ENCODE measurements around the gene PDE1A. TPM values are rescaled to one million over a fixed set of nuclear protein-coding genes. Genes with fewer than 3 reads are reported as not detected.

The PDE1A gene
- total RNA-seq, 2 experiments from 2014 or later: not detected

DNA sequence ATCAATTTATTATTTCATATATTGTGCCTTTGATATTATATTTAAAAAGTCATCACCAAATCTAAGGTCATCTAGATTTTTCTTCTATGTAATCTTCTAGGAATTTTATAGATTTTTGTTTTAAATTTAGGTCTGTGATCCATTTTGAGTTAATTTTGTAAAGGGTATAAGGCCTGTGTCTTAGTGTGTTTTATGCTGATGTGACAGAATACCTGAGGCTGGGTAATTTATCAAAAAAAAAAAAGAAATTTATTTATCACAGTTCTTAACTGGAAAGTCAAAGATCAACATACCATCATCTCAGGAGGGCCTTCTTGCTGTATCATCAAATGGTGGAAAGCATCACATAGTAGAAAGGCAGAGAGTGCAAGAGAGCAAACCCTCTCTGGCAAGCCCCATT is 216.2 kb downstream of the PDE1A start:
- TF ChIP-seq, protein P1, sequence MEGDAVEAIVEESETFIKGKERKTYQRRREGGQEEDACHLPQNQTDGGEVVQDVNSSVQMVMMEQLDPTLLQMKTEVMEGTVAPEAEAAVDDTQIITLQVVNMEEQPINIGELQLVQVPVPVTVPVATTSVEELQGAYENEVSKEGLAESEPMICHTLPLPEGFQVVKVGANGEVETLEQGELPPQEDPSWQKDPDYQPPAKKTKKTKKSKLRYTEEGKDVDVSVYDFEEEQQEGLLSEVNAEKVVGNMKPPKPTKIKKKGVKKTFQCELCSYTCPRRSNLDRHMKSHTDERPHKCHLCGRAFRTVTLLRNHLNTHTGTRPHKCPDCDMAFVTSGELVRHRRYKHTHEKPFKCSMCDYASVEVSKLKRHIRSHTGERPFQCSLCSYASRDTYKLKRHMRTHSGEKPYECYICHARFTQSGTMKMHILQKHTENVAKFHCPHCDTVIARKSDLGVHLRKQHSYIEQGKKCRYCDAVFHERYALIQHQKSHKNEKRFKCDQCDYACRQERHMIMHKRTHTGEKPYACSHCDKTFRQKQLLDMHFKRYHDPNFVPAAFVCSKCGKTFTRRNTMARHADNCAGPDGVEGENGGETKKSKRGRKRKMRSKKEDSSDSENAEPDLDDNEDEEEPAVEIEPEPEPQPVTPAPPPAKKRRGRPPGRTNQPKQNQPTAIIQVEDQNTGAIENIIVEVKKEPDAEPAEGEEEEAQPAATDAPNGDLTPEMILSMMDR (IDR thresholded peaks at IDR 0.05): no peak
- ChIA-PET POLR2A (no interaction called here), CTCF (no interaction called here)
- ATAC-seq (ENCODE audit: poor library complexity) (no peak), DNase-seq (no peak)
- Histone ChIP-seq H3K36me3 (ENCODE audit: insufficient read depth, low read length) (no peaks in the 10 kb centered on the region), H3K4me3 (ENCODE audit: low read length) (no peak overlapping the region), H3K9me3 (ENCODE audit: control insufficient read depth in 1 of 2, insufficient read depth in 1 of 2, low read length in 2 of 2) (no peaks in the 10 kb centered on the region), H3K27me3 (ENCODE audit: control insufficient read depth in 1 of 2, insufficient read depth in 2 of 2, low read length in 2 of 2) (no peaks in the 10 kb centered on the region), H3K27ac (ENCODE audit: low read depth in 1 of 2, low read length in 2 of 2) (no peak overlapping the region), H3K4me1 (ENCODE audit: insufficient read depth, low read length) (no peaks in the 10 kb centered on the region)
- Mint-ChIP-seq H3K9me3 (no peaks in the 10 kb centered on the region), H3K36me3 (ENCODE audit: low read depth) (no peaks in the 10 kb centered on the region), H3K4me3 (no peak overlapping the region), H3K27ac (no peak overlapping the region), H3K27me3 (peaks cover 4% of the 10 kb centered on the region), H3K4me1 (ENCODE audit: low read depth) (no peaks in the 10 kb centered on the region)
- intact Hi-C loops (cut with DNase I, micrococcal nuclease): no loop called here

DNA sequence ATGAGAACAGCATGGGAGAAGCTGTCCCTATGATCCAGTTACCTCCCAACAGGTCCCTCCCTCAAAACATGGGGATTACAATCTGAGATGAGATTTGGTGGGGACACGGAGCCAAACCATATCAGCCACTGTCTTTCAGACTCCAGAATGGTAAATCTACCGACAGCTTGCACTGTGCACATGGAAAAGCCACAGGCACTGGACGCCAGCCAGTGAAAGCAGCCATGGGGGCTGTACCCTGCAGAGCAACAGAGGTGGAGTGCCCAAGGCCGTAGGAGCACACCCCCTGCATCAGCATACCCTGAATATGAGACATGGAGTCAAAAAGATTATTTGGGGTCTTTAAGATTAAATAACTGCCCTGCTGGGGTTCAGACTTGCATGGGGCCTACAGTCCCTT is 218.4 kb downstream of the PDE1A start:
- H3K36me3 ChIP-seq (ENCODE audit: insufficient read depth, low read length): no peaks in the 10 kb centered on the region
- no peak overlapping the region for H3K27ac ChIP-seq (ENCODE audit: low read depth in 1 of 2, low read length in 2 of 2)
- ChIA-PET CTCF (no interaction called here), POLR2A (no interaction called here)
- intact Hi-C loops (cut with DNase I, micrococcal nuclease): no loop called here
- TF ChIP-seq, protein P1 (IDR thresholded peaks at IDR 0.05): no peak
- H3K27me3 ChIP-seq (ENCODE audit: control insufficient read depth in 1 of 2, insufficient read depth in 2 of 2, low read length in 2 of 2): no peaks in the 10 kb centered on the region
- Mint-ChIP-seq H3K4me3 (no peak overlapping the region), H3K4me1 (ENCODE audit: low read depth) (no peaks in the 10 kb centered on the region), H3K36me3 (ENCODE audit: low read depth) (no peaks in the 10 kb centered on the region), H3K27ac (no peak overlapping the region), H3K9me3 (no peaks in the 10 kb centered on the region), H3K27me3 (peaks cover 4% of the 10 kb centered on the region)
- H3K4me1 ChIP-seq (ENCODE audit: insufficient read depth, low read length): no peaks in the 10 kb centered on the region
- DNase-seq: no peak
- ATAC-seq (ENCODE audit: poor library complexity): no peak
- H3K9me3 ChIP-seq (ENCODE audit: control insufficient read depth in 1 of 2, insufficient read depth in 1 of 2, low read length in 2 of 2): no peaks in the 10 kb centered on the region
- H3K4me3 ChIP-seq (ENCODE audit: low read length): no peak overlapping the region

DNA sequence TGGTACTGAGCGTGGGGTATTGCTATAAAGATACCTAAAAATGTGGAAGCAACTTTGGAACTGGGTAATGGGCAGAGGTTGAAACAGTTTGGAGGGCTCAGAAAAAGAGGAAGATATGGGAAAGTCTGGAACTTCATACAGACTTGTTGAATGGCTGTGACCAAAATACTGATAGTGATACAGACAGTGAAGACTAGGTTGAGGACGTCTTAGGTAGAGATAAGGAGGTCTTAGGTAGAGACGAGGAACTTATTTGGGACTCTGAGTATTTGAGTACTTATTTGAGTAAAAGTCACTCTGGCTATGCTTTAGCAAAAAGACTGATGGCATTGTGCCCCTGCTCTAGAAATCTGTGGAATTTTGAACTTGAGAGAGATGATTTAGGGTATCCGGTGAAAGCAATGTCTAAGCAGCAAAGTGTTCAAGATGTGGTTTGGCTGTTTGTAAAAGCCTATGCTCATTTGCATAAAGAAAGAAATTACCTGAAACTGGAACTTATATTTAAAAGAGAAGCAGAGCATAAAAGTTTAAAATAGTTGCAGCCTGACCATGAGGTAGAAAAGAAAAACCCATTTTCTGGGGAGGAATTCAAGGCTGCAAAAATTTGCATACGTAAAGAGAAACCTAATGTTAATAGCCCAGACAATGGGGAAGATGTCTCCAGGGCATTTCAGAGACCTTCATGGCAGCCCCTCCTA is 219.6 kb downstream of the PDE1A start:
- H3K4me3 ChIP-seq (ENCODE audit: low read length): no peak overlapping the region
- no peak overlapping the region for H3K27ac ChIP-seq (ENCODE audit: low read depth in 1 of 2, low read length in 2 of 2)
- TF ChIP-seq, protein P1 (IDR thresholded peaks at IDR 0.05): no peak
- intact Hi-C loops (cut with DNase I, micrococcal nuclease): no loop called here
- ChIA-PET CTCF (no interaction called here), POLR2A (no interaction called here)
- ATAC-seq (ENCODE audit: poor library complexity) (no peak), DNase-seq (no peak)
- no peaks in the 10 kb centered on the region for H3K9me3 ChIP-seq (ENCODE audit: control insufficient read depth in 1 of 2, insufficient read depth in 1 of 2, low read length in 2 of 2)
- peaks cover 7% of the 10 kb centered on the region for H3K27me3 Mint-ChIP-seq
- H3K36me3 Mint-ChIP-seq (ENCODE audit: low read depth): no peaks in the 10 kb centered on the region
- H3K27me3 ChIP-seq (ENCODE audit: control insufficient read depth in 1 of 2, insufficient read depth in 2 of 2, low read length in 2 of 2): no peaks in the 10 kb centered on the region
- no peaks in the 10 kb centered on the region for H3K4me1 Mint-ChIP-seq (ENCODE audit: low read depth)
- no peaks in the 10 kb centered on the region for H3K4me1 ChIP-seq (ENCODE audit: insufficient read depth, low read length)
- no peak overlapping the region for H3K4me3 Mint-ChIP-seq
- H3K9me3 Mint-ChIP-seq: no peaks in the 10 kb centered on the region
- H3K27ac Mint-ChIP-seq: no peak overlapping the region
- no peaks in the 10 kb centered on the region for H3K36me3 ChIP-seq (ENCODE audit: insufficient read depth, low read length)
